Stimulated activated CD4-positive, alpha-beta T cell treated with anti-CD3 and anti-CD28 coated beads, Interleukin-2, amount 100 ng/mL, for 4 hours (primary cell): ENCODE measurements around the gene CPNE5.

Experiments used
- DNase-seq: peaks from one replicate; pipeline ENCODE4 v3.0.0-alpha.2; 2020; ENCODE audit warnings: low read depth

The CPNE5 gene

DNA sequence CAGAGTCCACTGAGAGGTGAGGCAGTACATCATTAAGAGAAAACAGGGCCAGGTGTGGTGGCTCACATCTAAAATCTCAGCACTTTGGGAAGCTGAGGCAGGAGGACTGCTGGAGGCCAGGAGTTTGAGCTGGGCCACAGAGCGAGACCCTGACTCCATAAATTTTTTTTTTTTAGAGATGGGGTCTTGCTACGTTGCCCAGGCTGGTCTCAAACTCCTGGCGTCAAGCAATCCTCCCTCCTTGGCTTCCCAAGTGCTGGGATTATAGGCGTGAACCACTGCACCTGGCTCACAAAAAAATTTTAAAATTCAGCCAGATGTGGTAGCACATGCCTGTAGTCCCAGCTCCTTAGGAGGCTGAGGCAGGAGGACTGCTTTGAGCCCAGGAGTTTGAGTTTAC, 18.1 kb upstream of the CPNE5 start:
- no peak for DNase-seq

GRCh38 chr6:36856277-36856676, 17.0 kb upstream of the CPNE5 start:
- no peak for DNase-seq

DNA sequence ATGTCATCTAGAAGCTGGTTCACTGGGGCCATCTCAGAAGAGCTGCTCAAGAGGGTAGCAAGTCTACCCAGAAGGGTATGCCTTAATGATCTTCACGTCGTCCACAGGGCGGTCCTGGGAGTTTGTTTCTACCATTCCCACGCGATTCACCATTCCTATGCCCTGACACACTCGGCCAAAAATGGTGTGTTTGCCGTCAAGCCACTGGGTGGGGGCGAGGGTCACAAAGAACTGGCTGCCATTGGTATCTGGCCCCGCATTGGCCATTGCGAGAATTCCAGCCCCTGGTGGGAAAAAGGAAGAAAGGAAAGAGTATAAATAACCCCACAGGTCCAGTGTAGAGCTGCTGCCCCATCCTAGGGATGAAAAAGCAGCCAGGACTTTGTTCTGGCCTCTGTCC, 16.5 kb upstream of the CPNE5 start:
- no peak for DNase-seq

- no peak for DNase-seq
These were observed 14.1 kb upstream of the CPNE5 start for GRCh38 chr6:36853325-36853724.

DNA sequence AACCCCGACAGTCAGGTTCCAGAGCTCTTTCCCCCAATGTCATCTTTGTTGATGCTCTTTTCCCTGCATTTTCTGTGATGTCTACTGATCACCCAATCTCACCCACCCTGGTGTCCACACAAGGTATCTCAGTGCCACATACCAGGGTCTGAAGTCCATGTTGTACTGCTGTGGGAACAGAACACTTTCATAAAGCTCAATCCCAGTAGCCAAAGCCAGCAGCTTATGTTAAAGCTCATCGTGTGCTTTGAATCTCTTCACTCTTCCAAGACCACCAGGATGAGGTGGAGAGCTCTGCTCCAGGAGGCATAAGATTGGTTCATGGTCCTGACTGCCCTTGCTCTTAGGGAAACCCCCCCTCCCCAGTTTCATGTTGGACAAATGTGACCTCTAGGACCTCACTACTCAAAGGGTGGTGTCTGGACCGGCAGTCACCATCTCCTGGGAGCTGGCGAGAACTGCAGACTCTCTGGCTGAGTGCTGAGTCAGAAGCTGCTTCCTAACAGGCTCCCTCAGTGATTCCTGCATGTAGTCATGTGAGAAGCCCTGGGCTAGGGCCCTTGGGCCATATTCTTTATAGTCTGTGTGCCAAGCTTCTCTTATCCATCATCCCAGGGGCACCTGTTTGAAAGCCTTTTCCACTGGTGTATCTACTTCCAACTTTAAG, 13.4 kb upstream of the CPNE5 start:
- DNase-seq = no peak

DNA sequence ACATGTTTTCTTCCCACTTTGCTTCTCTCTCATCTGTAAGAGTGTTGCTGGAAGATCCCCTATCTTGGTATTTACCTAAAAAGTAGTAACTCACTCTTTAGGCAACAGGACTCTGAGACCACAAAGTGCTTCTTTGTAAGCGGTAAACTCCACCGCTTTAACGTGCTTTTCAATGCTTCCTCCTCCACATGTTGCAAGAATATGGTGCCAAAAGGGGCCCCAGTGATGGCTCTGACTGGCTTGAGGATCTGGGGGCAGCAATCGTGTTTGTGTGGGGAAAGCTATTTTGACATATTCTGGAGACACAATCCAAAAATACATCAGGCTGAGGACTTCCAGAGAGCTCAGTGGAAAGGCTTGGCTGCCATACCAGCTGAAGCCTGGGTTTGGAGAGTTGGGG, 12.4 kb upstream of the CPNE5 start:
- no peak for DNase-seq

- DNase-seq = no peak
These were observed 11.9 kb upstream of the CPNE5 start for GRCh38 chr6:36851149-36851614.

DNA sequence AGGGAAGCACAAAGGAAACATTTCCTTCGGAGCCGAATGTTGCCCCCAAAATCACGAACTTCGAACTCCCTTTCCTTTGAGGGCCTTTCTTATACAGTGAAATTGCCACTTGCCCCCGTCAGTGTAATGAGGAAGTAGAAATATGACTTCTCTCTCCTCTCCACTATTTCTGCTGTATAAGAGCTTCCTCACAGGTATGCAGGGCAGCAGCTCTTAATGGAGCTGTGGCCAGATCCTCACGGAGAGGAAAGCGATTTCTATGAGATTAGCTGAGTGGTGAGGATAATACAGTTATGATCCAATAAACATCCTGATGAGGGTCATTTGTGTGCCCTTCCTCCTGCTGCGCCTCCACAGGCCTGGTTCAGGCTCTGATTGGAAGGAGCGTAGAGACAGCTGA, 10.8 kb upstream of the CPNE5 start:
- DNase-seq = no peak

- DNase-seq = no peak
These were observed 9.6 kb upstream of the CPNE5 start for GRCh38 chr6:36848658-36849441.

DNA sequence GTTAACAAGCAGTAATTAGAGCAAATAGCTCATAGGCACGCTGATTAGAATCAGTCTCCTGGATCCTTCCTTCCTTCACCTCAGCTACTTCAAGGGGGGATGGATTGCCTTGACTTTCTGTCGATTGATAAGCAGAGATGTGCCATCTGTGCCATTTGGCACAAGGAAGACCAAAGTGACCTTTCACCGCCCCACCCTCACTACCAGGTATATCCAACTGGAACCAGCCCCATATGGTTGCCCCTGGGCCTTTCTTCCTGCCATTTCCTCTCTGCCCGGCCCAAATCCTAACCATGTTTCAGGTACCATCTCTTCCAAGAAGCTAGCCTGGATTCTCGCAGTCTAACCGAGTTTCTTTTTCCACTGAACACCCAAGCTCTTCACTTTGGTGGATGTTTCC, 8.7 kb upstream of the CPNE5 start:
- no peak for DNase-seq

- no peak for DNase-seq
These were observed 7.9 kb upstream of the CPNE5 start for GRCh38 chr6:36847152-36847551.

- no peak for DNase-seq
These were observed 6.0 kb upstream of the CPNE5 start for GRCh38 chr6:36845233-36845632.

- DNase-seq = no peak
These were observed 5.3 kb upstream of the CPNE5 start for GRCh38 chr6:36844232-36845170.

DNA sequence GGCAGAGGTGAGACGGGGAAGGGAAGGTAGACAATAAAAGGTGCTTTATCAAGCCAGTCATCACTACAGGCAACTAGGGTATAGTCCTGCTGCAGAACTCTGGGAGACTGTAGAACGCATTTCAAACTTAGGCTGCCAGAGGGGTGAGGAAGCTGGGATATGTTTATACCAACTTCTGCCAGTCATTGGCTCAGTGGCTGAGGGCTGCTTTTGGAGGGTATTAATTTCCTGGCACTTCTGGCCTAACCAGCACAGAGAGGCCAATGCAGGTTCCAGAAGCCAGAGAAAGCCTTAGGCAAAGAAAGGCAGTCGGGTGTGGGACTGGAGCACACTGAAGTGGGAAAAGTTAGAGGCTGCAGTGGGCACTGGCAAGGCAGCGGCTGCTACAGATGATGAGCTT, 3.9 kb upstream of the CPNE5 start:
- no peak for DNase-seq

GRCh38 chr6:36841756-36842155, 2.5 kb upstream of the CPNE5 start:
- DNase-seq = no peak

GRCh38 chr6:36840432-36841403, 1.5 kb upstream of the CPNE5 start:
- no peak for DNase-seq

GRCh38 chr6:36839749-36840431, 646 bp upstream of the CPNE5 start:
- peak; percentile 24 for DNase-seq

DNA sequence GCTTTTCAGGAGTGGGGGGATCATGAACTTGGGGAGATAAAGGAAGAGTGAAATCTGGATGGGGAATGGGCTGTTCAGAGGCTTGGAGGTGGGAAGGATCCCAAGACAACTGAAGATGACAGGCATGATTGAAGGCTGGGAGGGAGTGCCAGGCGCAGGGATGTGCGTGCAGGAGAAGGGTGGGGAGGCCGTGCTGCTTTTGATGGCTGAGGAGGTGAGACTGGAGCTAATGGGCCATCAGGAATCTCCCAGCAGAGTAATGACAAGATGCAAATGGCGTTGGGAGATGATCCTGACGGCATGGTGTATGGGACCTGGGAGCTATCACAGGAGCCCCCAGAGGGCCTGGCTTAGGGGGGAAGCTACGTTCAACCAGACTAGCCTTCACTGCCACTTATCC, 1.6 kb downstream of the CPNE5 start:
- no peak for DNase-seq

DNA sequence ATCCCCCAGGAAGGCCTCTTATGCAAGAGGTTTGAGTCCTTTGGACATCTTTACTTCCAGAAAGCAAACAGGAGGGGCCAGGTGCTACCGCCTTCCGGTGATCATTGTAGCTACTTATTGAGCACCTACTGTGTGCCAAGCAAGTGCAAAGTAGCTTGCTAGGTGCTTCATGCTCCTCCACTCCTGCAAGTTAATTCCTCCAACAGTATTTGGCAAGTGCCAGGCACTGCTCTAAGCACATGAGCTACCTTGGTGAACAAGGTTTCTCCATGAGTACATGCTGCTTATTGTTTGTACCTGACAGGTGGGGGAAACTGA, 2.3 kb downstream of the CPNE5 start:
- DNase-seq = no peak

- DNase-seq = no peak
These were observed 2.9 kb downstream of the CPNE5 start for GRCh38 chr6:36836111-36837021.
